B cell (primary cell): ENCODE data around the gene ATXN7L2. TPM values are rescaled to one million over a fixed set of nuclear protein-coding genes. Genes with fewer than 3 reads are reported as not detected.

Source experiments
- ATAC-seq: fragments of 200-7000 bp; cut with Tn5 transposase; one replicate; pipeline ENCODE4 v1.10.0; 2021; ENCODE audit warnings: low read depth, mild to moderate bottlenecking, moderate number of reproducible peaks, moderate library complexity
- CTCF ChIA-PET: fragments of 350-600 bp; sonication (Branson Sonifier 250); formaldehyde crosslinking; loops from one replicate; lab custom pipeline; 2021; ENCODE audit warnings: antibody characterized with exemption, inconsistent platforms; lab: Charles Lee
- POLR2A ChIA-PET: fragments of 350-600 bp; sonication (Branson Sonifier 250); formaldehyde crosslinking; loops from one replicate; lab custom pipeline; 2021; ENCODE audit warnings: antibody characterized with exemption; lab: Charles Lee
- DNase-seq: peaks from one replicate; pipeline ENCODE4 v3.0.0; 2013
- H2AFZ ChIP-seq: 2 replicates; pipeline ENCODE4 v1.6.1; 2012; ENCODE audit warnings: mild to moderate bottlenecking, low read depth, low read length; ENCODE audit not compliant: insufficient read depth, poor library complexity, severe bottlenecking
- H3K27ac ChIP-seq, 2 donors: 1 replicate in 1 of 2; 2 replicates in 1 of 2; pipeline ENCODE4 v1.5.1; 2012 to 2013; ENCODE audit warnings: low read length in 2 of 2, mild to moderate bottlenecking in 2 of 2, moderate library complexity in 1 of 2
- H3K27me3 ChIP-seq, 4 experiments: fragments of 200-600 bp in 1 of 4; sonication (generic) in 1 of 4; replicated peaks in 1 of 4; 1 replicate in 2 of 4; 2 replicates in 2 of 4; pipeline versions ENCODE4 v1.6.1 to v1.7.0; 2013 to 2016; ENCODE audit warnings: low read length in 3 of 4, mild to moderate bottlenecking in 2 of 4, mixed read lengths in 1 of 4, moderate library complexity in 1 of 4; ENCODE audit not compliant: insufficient read depth in 4 of 4, control insufficient read depth in 3 of 4; ENCODE audit errors: control extremely low read depth in 1 of 4
- H3K36me3 ChIP-seq, 2 experiments: replicated peaks in 1 of 2; 1 replicate in 1 of 2; 2 replicates in 1 of 2; pipeline versions ENCODE4 v1.6.1 to v1.7.1; 2013; ENCODE audit warnings: low read length in 1 of 2; ENCODE audit not compliant: insufficient read depth in 2 of 2, control insufficient read depth in 1 of 2; ENCODE audit errors: control extremely low read depth in 1 of 2, extremely low read depth in 1 of 2
- H3K4me1 ChIP-seq, 2 donors: fragments of 200-600 bp in 1 of 2; sonication (generic) in 1 of 2; 1 replicate in 1 of 2; 2 replicates in 1 of 2; pipeline versions ENCODE4 v1.5.1 to v1.6.1; 2013 to 2017; ENCODE audit warnings: low read length in 2 of 2; ENCODE audit not compliant: control insufficient read depth in 2 of 2, insufficient read depth in 2 of 2
- H3K4me2 ChIP-seq: replicated peaks from 2 replicates; pipeline ENCODE3; 2012; ENCODE audit warnings: mild to moderate bottlenecking, low read depth, low read length; ENCODE audit not compliant: poor library complexity, severe bottlenecking
- H3K4me3 ChIP-seq, 5 experiments: fragments of 200-600 bp in 1 of 5; sonication (generic) in 1 of 5; 1 replicate in 3 of 5; 2 replicates in 2 of 5; pipeline versions ENCODE4 v1.5.1 to v1.7.0; 2011 to 2016; ENCODE audit warnings: low read length in 4 of 5, mild to moderate bottlenecking in 4 of 5, low read depth in 2 of 5, control low read depth in 1 of 5, moderate library complexity in 1 of 5; ENCODE audit not compliant: insufficient read depth in 1 of 5; ENCODE audit errors: control extremely low read depth in 1 of 5, extremely low read depth in 1 of 5
- H3K79me2 ChIP-seq: fragments of 200-600 bp; sonication (generic); one replicate; pipeline ENCODE4 v1.6.0; 2016; ENCODE audit warnings: low read length; ENCODE audit not compliant: control insufficient read depth, insufficient read depth
- H3K9ac ChIP-seq: fragments of 200-600 bp; sonication (generic); 2 replicates; pipeline ENCODE4 v1.6.1; 2017; ENCODE audit warnings: mild to moderate bottlenecking, low read length, moderate library complexity
- H3K9me3 ChIP-seq, 3 donors: one replicate each; pipeline versions ENCODE4 v1.6.1 to v1.7.1; 2013; ENCODE audit warnings: low read length in 2 of 3; ENCODE audit not compliant: control insufficient read depth in 2 of 3, insufficient read depth in 1 of 3; ENCODE audit errors: control extremely low read depth in 1 of 3
- H4K20me1 ChIP-seq: 2 replicates; pipeline ENCODE4 v1.6.0; 2012; ENCODE audit warnings: mild to moderate bottlenecking, low read length; ENCODE audit not compliant: insufficient read depth, control insufficient read depth, poor library complexity, severe bottlenecking
- H3K27ac Mint-ChIP-seq: one replicate; pipeline ENCODE4 v1.8.0; 2021; ENCODE audit warnings: mixed read lengths
- H3K27me3 Mint-ChIP-seq: one replicate; pipeline ENCODE4 v1.8.0; 2021; ENCODE audit warnings: mixed read lengths
- H3K4me1 Mint-ChIP-seq: one replicate; pipeline ENCODE4 v1.8.0; 2021; ENCODE audit warnings: mixed read lengths
- H3K4me3 Mint-ChIP-seq: one replicate; pipeline ENCODE4 v1.8.0; 2021; ENCODE audit warnings: mixed read lengths
- H3K9me3 Mint-ChIP-seq: one replicate; pipeline ENCODE4 v1.8.0; 2022; ENCODE audit warnings: mixed read lengths; ENCODE audit not compliant: insufficient read depth
- CTCF ChIP-seq: fragments of 200-600 bp; IDR thresholded peaks from one replicate; pipeline ENCODE4 v1.8.0; 2022; ENCODE audit warnings: antibody characterized with exemption, mild to moderate bottlenecking
- EZH2 ChIP-seq: IDR thresholded peaks from 2 replicates; pipeline ENCODE4 v1.6.1; 2012; ENCODE audit warnings: borderline replicate concordance, low read depth, mild to moderate bottlenecking, moderate library complexity, low read length; ENCODE audit not compliant: insufficient read depth, poor library complexity, severe bottlenecking
- WGBS: methylation state at CpG from one replicate; pipeline ENCODE4 v1.1.5; 2013; ENCODE audit warnings: missing lambda C conversion rate; ENCODE audit not compliant: insufficient coverage; 5-methylcytosine and 5-hydroxymethylcytosine counted together
- intact Hi-C: fragments of 100-400 bp; cut with micrococcal nuclease; formaldehyde crosslinking; loops from one replicate; pipeline ENCODE4 v1.10.0; 2022
- polyA plus RNA-seq: library from polyadenylated mRNA; depleted of rRNA; stranded (reverse); fragments of >200 nt; gene quantifications from 2 replicates; pipeline ENCODE4 v1.2.3, GENCODE V29; 2012
- total RNA-seq, 2 donors: library from RNA; stranded (reverse); fragments of 120-200 nt in 1 of 2; gene quantifications; 1 replicate in 1 of 2; 2 replicates in 1 of 2; pipeline versions ENCODE4 v1.2.3 to v1.2.4, GENCODE V29; 2013 to 2022

Gene ATXN7L2
- total and polyA plus RNA-seq, 2 donors (not counting 1 experiment from before 2014, with no cell fraction given): 10.9 to 12.4 TPM

- Histone ChIP-seq H3K79me2 (no peaks in the 10 kb centered on the region), H4K20me1 (no peaks in the 10 kb centered on the region), H3K27ac (no peak overlapping the region), H2AFZ (no peak overlapping the region), H3K36me3 (no peaks in the 10 kb centered on the region), H3K9ac (no peak overlapping the region), H3K4me1 (peaks cover 4 to 11% of the 10 kb centered on the region in 2 donors), H3K27me3 (no peaks in the 10 kb centered on the region), H3K9me3 (no peaks in the 10 kb centered on the region), H3K4me3 (no peak overlapping the region), H3K4me2 (no peak overlapping the region)
- ChIA-PET CTCF (interaction anchor here (0.9 to 21.6 kb wide), 5 partner anchors 9 to 262 kb away, joined by 3 to 926 read pairs (median 49); partner anchors contain the start of genes AMIGO1, ATXN7L2, CYB561D1 and SORT1), POLR2A (interaction anchor here (0.6 to 1.0 kb wide), 2 partner anchors 46 to 100 kb away, joined by 4 to 7 read pairs; partner anchors contain the start of gene ATXN7L2)
- intact Hi-C loops: no loop called here
- ATAC-seq (no peak), DNase-seq (no peak)
- H3K4me1 Mint-ChIP-seq: peaks cover 11% of the 10 kb centered on the region
- WGBS: 91% methylated on average over 6 of the region's 8 CpGs
- peaks cover 4% of the 10 kb centered on the region for H3K27me3 Mint-ChIP-seq
- no peak overlapping the region for H3K27ac Mint-ChIP-seq
- no peaks in the 10 kb centered on the region for H3K9me3 Mint-ChIP-seq
- H3K4me3 Mint-ChIP-seq: no peak overlapping the region
- TF ChIP-seq EZH2 (no peak), CTCF (no peak)
These were observed 46.3 kb downstream of the ATXN7L2 start for GRCh38 chr1:109529881-109530456.

- Histone ChIP-seq H3K79me2 (no peaks in the 10 kb centered on the region), H3K9me3 (no peaks in the 10 kb centered on the region), H3K4me2 (no peak overlapping the region), H3K27me3 (no peaks in the 10 kb centered on the region), H3K4me1 (peaks cover 4 to 11% of the 10 kb centered on the region in 2 donors), H3K4me3 (no peak overlapping the region), H3K36me3 (no peaks in the 10 kb centered on the region), H2AFZ (no peak overlapping the region), H4K20me1 (no peaks in the 10 kb centered on the region), H3K9ac (no peak overlapping the region), H3K27ac (no peak overlapping the region)
- Mint-ChIP-seq H3K27me3 (peaks cover 4% of the 10 kb centered on the region), H3K27ac (no peak overlapping the region), H3K9me3 (no peaks in the 10 kb centered on the region), H3K4me3 (no peak overlapping the region), H3K4me1 (peaks cover 11% of the 10 kb centered on the region)
- WGBS: 94% methylated on average over 12 of the region's 13 CpGs
- ChIA-PET POLR2A (interaction anchor here (1.0 kb wide), 1 partner anchor 47 kb away, joined by 4 read pairs; the partner anchor contains the start of gene ATXN7L2), CTCF (interaction anchor here (0.9 to 21.6 kb wide), 5 partner anchors 8 to 262 kb away, joined by 3 to 926 read pairs (median 49); partner anchors contain the start of genes AMIGO1, ATXN7L2, CYB561D1 and SORT1)
- intact Hi-C loops: no loop called here
- ATAC-seq: no peak
- no peak for DNase-seq
- no peak for TF ChIP-seq EZH2
- no peak for TF ChIP-seq CTCF
These were observed 46.9 kb downstream of the ATXN7L2 start for GRCh38 chr1:109530457-109531087.
